Body of pancreas (tissue), 4 donors: ENCODE data around the gene CD3D. TPM values are rescaled to one million over a fixed set of nuclear protein-coding genes. Genes with fewer than 3 reads are reported as not detected.

Experiments used
- ATAC-seq: fragments of 150-250 bp; one replicate; pipeline ENCODE4 v1.9.1; 2016
- DNase-seq, 4 donors: peaks; one replicate each; pipeline ENCODE4 v3.0.0-alpha.2; 2019
- H3K27ac ChIP-seq, 4 donors: fragments of 200-600 bp; sonication (generic); 1 replicate in 3 of 4; 2 replicates in 1 of 4; pipeline versions ENCODE4 v1.5.1 to v1.6.1; 2016 to 2019; ENCODE audit warnings: mild to moderate bottlenecking in 1 of 4, mixed read lengths in 1 of 4, moderate library complexity in 1 of 4
- H3K27me3 ChIP-seq, 2 donors: fragments of 200-600 bp; sonication (generic); one replicate each; pipeline ENCODE4 v1.6.0; 2016; ENCODE audit warnings: mild to moderate bottlenecking in 1 of 2
- H3K36me3 ChIP-seq, 2 donors: fragments of 200-600 bp; sonication (generic); replicated peaks in 1 of 2; 2 replicates each; pipeline ENCODE4 v1.5.1; 2016; ENCODE audit warnings: low read depth in 2 of 2; ENCODE audit not compliant: insufficient read depth in 1 of 2
- H3K4me1 ChIP-seq: fragments of 200-600 bp; sonication (generic); one replicate; pipeline ENCODE4 v1.6.0; 2016
- H3K4me3 ChIP-seq, 2 donors: fragments of 200-600 bp; sonication (generic); 1 replicate in 1 of 2; 2 replicates in 1 of 2; pipeline ENCODE4 v1.5.1; 2016 to 2019
- H3K9me3 ChIP-seq, 3 donors: fragments of 200-600 bp; sonication (generic); 1 replicate in 2 of 3; 2 replicates in 1 of 3; pipeline ENCODE4 v1.5.1; 2016
- CTCF ChIP-seq, 7 experiments: fragments of 450-650 bp in 4 of 7; fragments of 200-600 bp in 3 of 7; sonication (generic) in 3 of 7; IDR thresholded peaks; one replicate each; pipeline ENCODE4 v1.5.1; 2016 to 2019; ENCODE audit warnings: antibody characterized with exemption in 7 of 7
- POLR2A ChIP-seq, 3 donors: fragments of 450-650 bp; IDR thresholded peaks; one replicate each; pipeline ENCODE4 v1.6.1; 2016; ENCODE audit warnings: antibody characterized with exemption in 3 of 3, mild to moderate bottlenecking in 2 of 3
- WGBS, 2 donors: methylation state at CpG; one replicate each; pipeline ENCODE4 v1.1.5; 2017; 5-methylcytosine and 5-hydroxymethylcytosine counted together
- intact Hi-C: fragments of 100-400 bp; cut with DNase I; formaldehyde crosslinking; loops from one replicate; pipeline ENCODE4 v1.15.1; 2023
- total RNA-seq, 2 donors: library from RNA; depleted of rRNA; stranded (reverse); fragments of >200 nt; gene quantifications; one replicate each; pipeline ENCODE4 v1.1.0, GENCODE V29; 2016

Gene CD3D
- total RNA-seq, 2 donors from 2014 or later, result 1.6 TPM; not detected in 1

- no peak overlapping the region for H3K27ac ChIP-seq
- no peaks in the 10 kb centered on the region for H3K27me3 ChIP-seq
- no peak overlapping the region for H3K4me3 ChIP-seq
- TF ChIP-seq CTCF (IDR thresholded peaks at IDR 0.05) (no peak), POLR2A (IDR thresholded peaks at IDR 0.05) (no peak)
- DNase-seq, result peak in 3 of 4 donors; percentile 17 to 33 (median 22)
- no peaks in the 10 kb centered on the region for H3K4me1 ChIP-seq
- no peaks in the 10 kb centered on the region for H3K9me3 ChIP-seq
- H3K36me3 ChIP-seq, result no peaks in the 10 kb centered on the region
- intact Hi-C loops, result no loop called here
- no peak for ATAC-seq
- 60 to 67% methylated on average over 7 of the region's 7 CpGs for WGBS, 2 donors
These were observed 3.9 kb downstream of the CD3D start for GRCh38 chr11:118338637-118339061.

GRCh38 chr11:118334745-118335144 lies 7.8 kb downstream of the CD3D start:
- DNase-seq (no peak), ATAC-seq (no peak)
- Histone ChIP-seq H3K27ac (no peak overlapping the region), H3K27me3 (no peaks in the 10 kb centered on the region), H3K9me3 (no peaks in the 10 kb centered on the region), H3K36me3 (no peaks in the 10 kb centered on the region), H3K4me3 (no peak overlapping the region), H3K4me1 (no peaks in the 10 kb centered on the region)
- TF ChIP-seq CTCF (IDR thresholded peaks at IDR 0.05), result no peak
- no peak for TF ChIP-seq POLR2A (IDR thresholded peaks at IDR 0.05)
- intact Hi-C loops, result no loop called here
- WGBS, 2 donors, result 79 to 84% methylated on average over 1 of the region's 1 CpG

- intact Hi-C loops, result no loop called here
These were observed 13.8 kb downstream of the CD3D start for GRCh38 chr11:118328745-118329144.

GRCh38 chr11:118325283-118325682 lies 17.2 kb downstream of the CD3D start:
- H3K4me1 ChIP-seq, result peaks cover 8% of the 10 kb centered on the region
- no peaks in the 10 kb centered on the region for H3K27me3 ChIP-seq
- no peak for DNase-seq
- no peak overlapping the region for H3K4me3 ChIP-seq
- H3K36me3 ChIP-seq, result no peaks in the 10 kb centered on the region
- no peak overlapping the region for H3K27ac ChIP-seq
- no peak for ATAC-seq
- intact Hi-C loops, result no loop called here
- no peaks in the 10 kb centered on the region for H3K9me3 ChIP-seq
- TF ChIP-seq CTCF (IDR thresholded peaks at IDR 0.05) (no peak), POLR2A (IDR thresholded peaks at IDR 0.05) (no peak)

More at GRCh38 chr11:118328745-118329144, 13.8 kb downstream of the CD3D start:
- H3K9me3 ChIP-seq, result no peaks in the 10 kb centered on the region
- H3K4me1 ChIP-seq, result no peaks in the 10 kb centered on the region
- H3K4me3 ChIP-seq, result no peak overlapping the region
- ATAC-seq, result no peak
- H3K27ac ChIP-seq, result no peak overlapping the region
- no peaks in the 10 kb centered on the region for H3K27me3 ChIP-seq
- TF ChIP-seq CTCF (IDR thresholded peaks at IDR 0.05) (no peak), POLR2A (IDR thresholded peaks at IDR 0.05) (no peak)
- DNase-seq, result no peak
- H3K36me3 ChIP-seq, result no peaks in the 10 kb centered on the region

- Histone ChIP-seq H3K9me3 (no peaks in the 10 kb centered on the region), H3K4me1 (peaks cover 8% of the 10 kb centered on the region), H3K27ac (no peak overlapping the region), H3K4me3 (no peak overlapping the region), H3K36me3 (no peaks in the 10 kb centered on the region), H3K27me3 (no peaks in the 10 kb centered on the region)
- ATAC-seq, result no peak
- no peak for TF ChIP-seq CTCF (IDR thresholded peaks at IDR 0.05)
- TF ChIP-seq POLR2A (IDR thresholded peaks at IDR 0.05), result no peak
- intact Hi-C loops, result no loop called here
- WGBS, 2 donors, result 94 to 95% methylated on average over 2 to 19 of the region's 19 CpGs
- no peak for DNase-seq
These were observed 19.8 kb downstream of the CD3D start for GRCh38 chr11:118322721-118323120.
